ENCODE results near the gene TTLL4.

The TTLL4 gene

DNA sequence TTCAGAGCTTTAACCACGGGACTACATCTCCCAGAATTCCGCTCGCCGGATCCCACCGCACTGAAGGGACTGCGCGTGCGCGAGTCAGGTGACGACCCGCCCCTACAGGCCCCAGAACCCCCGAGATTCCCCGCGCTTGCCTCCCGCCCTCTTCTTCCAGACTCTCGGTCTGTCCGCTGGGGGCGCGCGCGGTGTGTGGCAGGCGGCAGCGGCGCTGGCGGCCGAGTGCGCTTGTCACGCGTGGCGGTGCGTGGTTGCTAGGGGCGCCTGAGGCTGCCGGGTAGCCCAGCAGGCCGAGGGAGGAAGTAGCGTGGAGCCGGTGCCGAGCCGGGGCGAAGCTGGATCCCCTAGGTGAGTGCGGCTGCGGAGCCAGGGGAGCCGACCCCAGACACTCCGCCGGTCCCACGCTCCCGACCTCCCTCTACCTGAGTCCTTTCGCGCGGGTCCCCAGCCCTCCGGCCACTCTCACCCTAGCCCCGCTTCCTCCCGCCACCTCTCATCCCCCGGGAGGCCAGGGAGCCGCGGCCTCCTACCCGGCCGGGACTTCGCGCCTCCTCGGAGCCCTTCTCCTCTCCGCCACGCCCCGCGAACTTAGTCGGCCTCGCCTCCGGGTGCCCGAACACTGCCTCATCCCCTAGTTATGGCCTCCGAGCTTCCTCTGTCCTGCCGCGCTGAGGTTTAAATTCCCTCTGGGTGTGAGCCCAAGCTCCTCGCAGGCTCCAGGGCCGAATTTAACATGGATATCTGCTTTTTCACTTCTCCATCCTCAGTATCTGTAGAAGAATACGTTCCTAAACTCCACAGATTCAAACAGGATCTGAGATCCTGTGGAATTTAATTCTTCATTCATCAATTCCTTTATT lies at the start of gene TTLL4:
TTLL4 (plus strand) TSS at position 149 of the 863 bp plus-strand sequence. CDS start 26,842 bp downstream, outside the sequence.
- peak; percentile 98 for DNase-seq (ENCODE audit: low spot score)

GRCh38 chr2:218662377-218662776 lies 48.3 kb upstream of the TTLL4 start:
- no peak for DNase-seq (ENCODE audit: low spot score)

- DNase-seq (ENCODE audit: low spot score), result no peak
These were observed 47.8 kb upstream of the TTLL4 start for GRCh38 chr2:218662827-218663226.

GRCh38 chr2:218663901-218664300 lies 46.7 kb upstream of the TTLL4 start:
- no peak for DNase-seq (ENCODE audit: low spot score)

DNA sequence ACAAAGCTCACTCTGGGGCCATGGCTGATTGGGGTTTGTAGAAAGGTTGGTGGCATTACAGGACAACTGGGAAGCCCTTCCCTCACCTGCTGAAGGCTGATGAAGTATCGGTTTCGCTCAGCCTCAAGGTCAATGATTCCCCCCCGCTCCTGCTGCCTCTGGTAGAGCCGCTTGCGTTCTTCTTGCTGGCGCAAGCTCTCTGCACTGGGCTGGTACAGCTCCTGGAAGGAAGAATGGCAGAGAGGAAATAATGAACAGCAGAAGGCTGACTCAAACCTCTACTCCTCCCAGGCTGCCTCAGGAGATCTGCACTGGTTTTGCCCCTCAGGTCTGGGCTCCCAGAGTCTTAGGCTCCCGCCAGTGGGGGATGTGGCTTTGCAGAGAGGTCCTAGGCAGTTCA lies 46.0 kb upstream of the TTLL4 start:
- no peak for DNase-seq (ENCODE audit: low spot score)

DNA sequence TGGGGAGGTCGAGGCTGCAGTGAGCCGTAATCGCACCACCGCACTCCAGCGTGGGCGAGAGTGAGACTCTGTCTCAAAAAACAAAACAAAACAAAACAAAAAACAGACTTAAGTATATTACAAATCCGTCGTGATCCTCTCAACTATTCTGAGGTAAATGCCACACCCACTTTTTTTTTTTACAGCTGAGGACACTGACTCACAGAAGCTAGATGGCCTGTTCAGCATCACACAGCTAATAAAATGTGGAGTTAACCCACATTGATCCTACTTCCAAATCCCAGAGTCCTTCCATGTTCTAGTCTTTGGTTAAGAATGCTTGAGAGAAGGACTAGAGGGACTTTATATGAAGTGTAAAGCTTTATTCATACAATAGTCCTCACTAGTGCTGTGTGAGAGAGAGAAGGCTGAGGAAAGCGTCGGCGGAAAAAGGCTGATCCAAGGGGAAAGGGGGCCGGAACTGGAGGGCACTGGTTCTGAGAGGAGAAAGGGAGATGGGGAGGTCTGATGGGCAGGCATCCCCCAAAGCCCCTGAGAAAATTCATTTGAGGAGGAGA lies 39.5 kb upstream of the TTLL4 start:
- no peak for DNase-seq (ENCODE audit: low spot score)

DNA sequence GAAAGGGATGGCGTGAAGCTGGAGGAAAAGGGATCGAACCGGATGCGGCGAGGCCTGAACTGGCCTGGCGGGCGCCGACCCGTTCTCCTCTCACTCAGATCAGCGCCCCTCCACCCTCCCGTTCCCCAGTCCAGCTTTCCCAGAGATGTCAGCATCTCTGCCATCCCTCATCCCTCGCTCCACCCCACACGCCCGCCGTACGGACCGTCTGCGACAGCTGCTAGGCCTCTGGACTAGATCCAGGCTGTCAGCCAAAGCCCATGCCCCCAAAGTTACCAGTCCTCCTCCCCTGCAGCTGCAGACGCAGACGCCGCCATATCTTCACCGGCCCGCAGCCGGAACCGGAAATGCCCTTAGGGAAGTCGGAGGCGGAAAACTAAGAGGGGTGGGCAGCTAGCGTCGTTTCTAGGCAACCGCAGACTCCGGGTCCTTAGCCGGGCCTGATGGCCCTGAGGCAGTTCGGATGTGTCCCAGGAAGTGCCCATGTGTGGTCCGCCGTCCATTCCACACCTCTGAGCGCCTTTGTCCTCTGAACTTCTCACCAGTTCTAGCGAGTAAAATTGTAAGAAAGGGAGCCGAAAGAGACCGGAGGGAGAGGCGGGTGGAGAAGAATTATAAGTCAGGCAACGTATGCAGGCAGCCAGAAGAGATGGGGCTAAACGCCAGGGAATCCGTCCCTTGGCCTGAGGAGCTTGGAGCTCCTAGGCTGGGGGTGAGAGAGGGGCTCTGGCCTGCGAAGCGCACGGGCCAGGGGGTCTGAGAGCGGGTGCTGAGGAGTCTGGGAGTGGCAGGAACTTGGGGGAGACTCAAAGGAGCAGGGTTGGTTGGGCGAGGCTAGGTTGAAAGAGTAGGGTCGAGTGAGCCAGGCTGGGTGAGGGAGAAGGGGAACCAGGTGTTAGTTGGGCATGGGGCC lies 38.7 kb upstream of the TTLL4 start, which contains the start of the genes RNF25 and STK36:
RNF25 (minus strand) TSS at position 349 of the 913 bp plus-strand sequence; CDS start at position 317, 32 bp downstream.
STK36 (plus strand) TSS at position 433 of the 913 bp plus-strand sequence. CDS start 744 bp downstream, outside the sequence.
- peak; percentile 95 for DNase-seq (ENCODE audit: low spot score)

DNA sequence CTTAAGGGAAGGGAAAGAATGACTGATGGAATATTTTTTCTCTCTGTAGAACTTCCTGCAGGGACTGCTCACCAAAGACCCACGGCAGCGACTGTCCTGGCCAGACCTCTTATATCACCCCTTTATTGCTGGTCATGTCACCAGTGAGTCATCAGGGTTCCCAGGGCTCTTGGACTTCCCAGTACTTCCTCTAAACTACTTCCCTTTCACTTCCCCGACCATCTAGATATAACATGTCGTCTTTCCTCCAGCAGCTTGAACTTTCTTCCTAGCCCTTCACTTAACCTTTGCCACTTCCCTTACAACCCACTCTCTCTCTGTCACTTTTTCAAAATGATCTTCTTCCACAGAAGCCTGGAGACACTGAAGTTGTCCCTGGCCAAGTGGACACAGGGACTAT lies 31.5 kb upstream of the TTLL4 start:
- DNase-seq (ENCODE audit: low spot score), result no peak

- DNase-seq (ENCODE audit: low spot score), result no peak
These were observed 30.6 kb upstream of the TTLL4 start for GRCh38 chr2:218680061-218680460.

DNA sequence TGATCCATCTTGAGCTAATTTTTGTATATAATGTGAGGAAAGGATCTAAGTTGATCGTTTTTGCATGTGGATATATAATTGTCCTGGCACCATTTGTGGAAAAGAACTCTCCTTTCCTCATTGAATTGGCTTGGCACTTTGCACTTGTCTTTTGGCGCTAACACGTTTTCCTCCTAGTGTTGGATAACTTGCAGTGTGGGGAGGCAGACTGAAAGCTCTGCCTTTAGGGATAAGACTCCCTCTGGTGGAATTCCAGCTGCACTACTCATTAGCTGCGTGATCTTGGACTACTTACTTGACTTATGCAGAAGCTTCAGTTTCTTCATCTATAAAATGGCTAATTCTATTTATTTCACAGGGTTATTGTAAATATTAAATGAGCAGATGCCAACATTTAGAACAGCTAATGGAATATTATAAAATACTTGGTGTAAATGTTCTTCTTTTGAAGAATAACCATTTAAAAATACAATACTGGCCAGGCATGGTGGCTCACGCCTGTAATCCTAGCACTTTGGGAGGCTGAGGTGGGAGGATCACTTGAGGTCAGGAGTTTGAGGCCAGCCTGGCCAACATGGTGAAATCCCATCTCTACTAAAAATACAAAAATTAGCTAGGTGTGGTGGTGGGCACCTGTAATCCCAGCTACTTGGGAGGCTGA lies 23.1 kb upstream of the TTLL4 start:
- peak; percentile 89 for DNase-seq (ENCODE audit: low spot score)

- DNase-seq (ENCODE audit: low spot score), result no peak
These were observed 19.4 kb upstream of the TTLL4 start for GRCh38 chr2:218691234-218691633.

GRCh38 chr2:218694405-218695145 lies 16.1 kb upstream of the TTLL4 start:
- DNase-seq (ENCODE audit: low spot score), result no peak

DNA sequence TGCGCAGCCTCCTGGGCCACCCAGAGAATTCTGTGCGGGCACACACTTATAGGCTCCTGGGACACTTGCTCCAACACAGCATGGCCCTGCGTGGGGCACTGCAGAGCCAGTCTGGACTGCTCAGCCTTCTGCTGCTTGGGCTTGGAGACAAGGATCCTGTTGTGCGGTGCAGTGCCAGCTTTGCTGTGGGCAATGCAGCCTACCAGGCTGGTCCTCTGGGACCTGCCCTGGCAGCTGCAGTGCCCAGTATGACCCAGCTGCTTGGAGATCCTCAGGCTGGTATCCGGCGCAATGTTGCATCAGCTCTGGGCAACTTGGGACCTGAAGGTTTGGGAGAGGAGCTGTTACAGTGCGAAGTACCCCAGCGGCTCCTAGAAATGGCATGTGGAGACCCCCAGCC lies 11.8 kb upstream of the TTLL4 start:
- no peak for DNase-seq (ENCODE audit: low spot score)

GRCh38 chr2:218701806-218702205 lies 8.8 kb upstream of the TTLL4 start:
- peak; percentile 35 for DNase-seq (ENCODE audit: low spot score)

- DNase-seq (ENCODE audit: low spot score), result no peak
These were observed 7.3 kb upstream of the TTLL4 start for GRCh38 chr2:218703341-218703740.

- DNase-seq (ENCODE audit: low spot score), result no peak
These were observed 2.5 kb upstream of the TTLL4 start for GRCh38 chr2:218708086-218708485.

GRCh38 chr2:218709908-218710307 lies 727 bp upstream of the TTLL4 start:
- DNase-seq (ENCODE audit: low spot score), result no peak

DNA sequence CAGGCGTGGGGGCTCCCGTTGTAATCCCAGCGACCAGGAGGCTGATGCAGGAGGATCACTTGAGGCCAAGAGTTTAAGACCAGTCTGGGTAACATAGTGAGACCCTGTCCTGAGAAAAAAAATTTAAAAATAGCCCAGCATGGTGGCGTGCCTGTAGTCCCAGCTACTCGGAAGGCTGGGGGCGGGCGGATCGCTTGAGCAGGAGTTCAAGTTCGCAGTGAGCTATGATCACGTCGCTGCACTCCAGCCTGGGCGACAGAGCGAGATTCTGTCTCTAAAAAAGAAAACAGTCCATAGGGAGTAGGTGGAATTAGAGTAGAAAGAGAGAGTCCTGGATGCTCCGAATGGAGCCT lies 325 bp upstream of the TTLL4 start:
- DNase-seq (ENCODE audit: low spot score), result no peak

DNA sequence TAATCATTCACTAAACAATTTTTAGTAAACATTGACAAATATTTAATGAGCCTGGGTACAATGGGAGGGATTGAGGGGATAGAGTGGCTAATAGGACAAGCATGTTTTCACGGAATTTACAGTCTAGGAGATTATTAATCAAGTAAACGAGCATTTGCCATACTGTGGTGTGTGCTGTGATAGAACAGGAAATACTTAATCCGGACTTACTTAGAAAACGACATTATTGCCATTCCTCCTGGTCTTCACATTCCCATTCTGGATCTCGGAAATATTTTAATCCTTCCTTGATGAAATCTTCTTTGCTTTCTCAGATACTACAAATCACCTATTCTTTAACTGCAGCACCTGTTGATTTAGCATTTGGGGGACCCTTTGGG lies 905 bp downstream of the TTLL4 start:
- no peak for DNase-seq (ENCODE audit: low spot score)

DNA sequence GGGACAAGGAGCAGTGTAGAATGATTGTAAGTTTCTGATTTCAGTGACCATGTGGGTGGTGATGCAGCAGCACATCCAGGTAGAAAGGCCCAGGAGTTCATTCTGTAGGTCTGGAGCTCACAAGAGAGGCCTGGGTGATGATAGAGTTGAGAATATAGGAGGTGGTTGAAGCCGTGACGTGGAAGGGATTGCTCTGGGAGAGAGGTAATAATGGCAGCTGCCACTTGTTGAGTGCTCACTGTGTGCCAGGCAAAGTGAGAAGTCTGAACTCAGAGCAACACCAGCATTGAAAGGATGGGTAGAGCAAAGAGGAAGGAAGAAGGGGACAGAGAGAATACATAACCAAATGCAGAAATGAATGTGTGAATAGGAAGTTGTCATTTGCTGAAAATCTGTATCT lies 3.3 kb downstream of the TTLL4 start:
- DNase-seq (ENCODE audit: low spot score), result no peak

DNA sequence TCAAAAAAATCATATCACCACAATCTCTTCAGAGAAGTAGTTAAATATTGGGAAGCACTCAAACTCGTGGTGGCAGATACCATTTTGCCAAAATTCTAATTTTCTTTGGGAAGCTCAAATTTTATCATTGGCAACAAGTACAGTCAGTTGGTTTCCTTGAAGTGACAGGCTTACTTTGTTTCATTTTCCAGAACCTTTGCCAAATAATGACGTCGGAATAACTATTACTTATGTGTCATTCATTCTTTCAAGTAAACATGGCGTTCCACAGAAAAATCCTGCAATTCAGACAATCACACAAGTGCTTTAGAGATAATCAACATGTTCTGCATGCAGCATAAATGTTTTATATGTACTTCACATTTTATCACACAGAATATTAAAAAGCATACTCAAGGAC lies 5.4 kb downstream of the TTLL4 start:
- no peak for DNase-seq (ENCODE audit: low spot score)
